GM21381 (cell line): ENCODE measurements around the gene PWP1.
"Not testable (repeated sequence)": the region's sequence is repeated elsewhere in the genome, so short reads cannot be mapped to it uniquely, and the experiment has no call there.

Experiments
- ATAC-seq: cut with Tn5 transposase; IDR thresholded peaks from one replicate; pipeline ENCODE4 v1.9.1; 2021; ENCODE audit warnings: mild to moderate bottlenecking, moderate library complexity; ENCODE audit not compliant: unreplicated experiment

Gene PWP1

GRCh38 chr12:107667464-107667863, 18.1 kb upstream of the PWP1 start:
- ATAC-seq: no peak

DNA sequence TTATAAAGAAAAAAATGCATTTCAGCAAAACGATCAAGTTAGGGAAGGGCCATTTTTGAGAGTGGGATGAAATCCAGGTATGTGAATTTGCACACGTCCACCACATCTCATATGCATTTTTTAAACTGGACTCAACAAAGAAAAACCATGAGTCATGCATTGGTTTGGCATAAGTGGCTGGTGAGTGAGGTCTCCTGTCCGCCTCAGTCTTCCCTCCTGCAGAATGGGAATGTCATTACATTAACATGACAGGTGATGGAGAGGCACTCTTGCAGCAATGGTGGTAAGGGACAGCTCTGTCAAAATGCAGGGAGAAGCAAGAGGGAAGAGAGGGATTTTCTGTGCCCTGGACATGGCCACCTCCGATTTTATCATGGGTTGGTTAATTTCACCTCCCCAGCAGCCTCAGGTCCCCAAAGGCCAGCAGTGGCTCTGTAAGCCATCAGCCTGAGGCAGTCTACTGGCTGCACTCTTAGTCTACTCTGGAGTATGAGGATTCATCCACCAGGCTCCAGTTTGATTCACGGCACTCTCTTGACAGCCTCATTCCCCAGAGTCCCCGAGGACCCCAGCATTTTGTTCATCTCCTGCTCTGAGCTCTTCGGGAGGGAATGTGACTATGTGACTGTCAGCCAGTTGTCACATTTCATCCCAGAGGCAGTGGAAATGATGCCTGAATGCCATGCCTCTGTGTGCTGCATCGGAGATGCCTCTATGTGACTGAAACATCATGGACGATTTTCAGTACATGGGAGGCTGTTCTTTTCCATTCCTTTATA, 17.1 kb upstream of the PWP1 start:
- ATAC-seq: no peak

GRCh38 chr12:107669946-107670345, 15.7 kb upstream of the PWP1 start:
- ATAC-seq: no peak

DNA sequence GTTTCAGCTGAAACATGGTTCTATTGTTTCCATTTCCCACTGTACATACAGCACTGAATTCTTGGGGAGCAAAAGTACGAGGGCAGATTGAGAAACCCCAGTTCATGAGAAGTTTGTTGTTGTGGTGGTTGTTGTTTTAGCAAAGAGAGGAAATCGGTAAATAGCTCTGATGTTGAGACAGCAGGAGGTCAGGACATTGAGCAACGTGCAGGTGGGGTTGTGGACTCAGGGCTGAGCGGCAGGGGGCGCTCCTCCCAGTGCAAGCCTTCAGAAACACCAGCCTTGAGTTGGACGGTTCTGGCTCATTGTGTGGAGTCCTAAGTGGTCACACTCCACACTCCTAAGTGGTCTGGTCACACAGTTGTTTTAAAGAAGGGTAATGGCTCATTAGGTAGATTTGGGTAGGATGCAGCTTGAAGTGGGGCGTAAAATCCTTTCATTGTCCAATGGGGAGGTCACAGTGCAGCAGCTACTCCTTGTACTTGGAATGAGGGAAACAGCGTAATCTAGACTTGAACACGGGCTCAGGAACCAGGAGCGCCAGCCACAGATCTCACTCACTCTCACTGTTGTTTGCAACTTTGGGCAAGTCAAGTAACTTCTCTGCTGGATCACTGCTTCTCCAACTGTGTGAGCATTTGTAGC, 14.5 kb upstream of the PWP1 start:
- no peak for ATAC-seq

- no peak for ATAC-seq
Measured at GRCh38 chr12:107677671-107678070, 7.9 kb upstream of the PWP1 start.

DNA sequence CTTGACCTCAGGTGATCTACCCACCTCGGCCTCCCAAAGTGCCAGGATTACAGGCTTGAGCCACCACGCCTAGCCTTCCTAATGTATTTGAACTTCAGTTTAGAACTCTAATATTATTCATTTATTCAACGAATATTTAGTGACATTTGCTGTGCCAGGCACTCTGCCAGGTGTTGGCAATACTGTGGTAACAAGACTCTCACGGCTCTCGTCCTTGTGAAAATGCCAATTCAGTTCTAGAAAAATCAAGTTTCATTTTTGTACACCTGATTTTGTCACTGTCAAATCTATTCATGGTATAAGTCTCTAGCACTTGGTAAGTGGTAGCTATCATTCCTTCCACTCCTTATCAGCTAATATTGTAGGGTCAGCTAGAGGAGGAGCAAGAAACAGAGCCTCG, 6.3 kb upstream of the PWP1 start:
- ATAC-seq: no peak

- ATAC-seq: no peak
Measured at GRCh38 chr12:107681455-107681835, 4.2 kb upstream of the PWP1 start.

- no peak for ATAC-seq
Measured at GRCh38 chr12:107681836-107682820, 3.5 kb upstream of the PWP1 start.

GRCh38 chr12:107684029-107684795, 1.4 kb upstream of the PWP1 start:
- no peak for ATAC-seq

DNA sequence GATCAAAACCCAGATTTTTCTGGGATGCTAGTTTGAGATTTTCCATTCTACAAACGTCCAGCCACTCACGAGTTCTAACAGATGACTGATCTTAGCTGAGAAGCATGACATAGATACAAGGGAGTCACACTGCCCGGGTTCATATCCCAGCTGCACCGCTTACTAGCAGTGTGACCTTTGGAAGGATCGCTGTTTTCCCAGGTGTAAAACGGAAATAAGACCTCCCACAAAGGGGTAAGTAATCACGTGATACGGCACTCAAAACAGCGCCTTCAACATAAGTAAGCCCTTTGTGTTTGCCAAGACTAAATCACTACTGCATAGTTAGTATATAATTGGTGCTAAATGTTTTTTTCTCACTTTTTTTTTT, 624 bp upstream of the PWP1 start:
- no peak for ATAC-seq

GRCh38 chr12:107695772-107696171, 10.2 kb downstream of the PWP1 start:
- not testable (repeated sequence) for ATAC-seq

DNA sequence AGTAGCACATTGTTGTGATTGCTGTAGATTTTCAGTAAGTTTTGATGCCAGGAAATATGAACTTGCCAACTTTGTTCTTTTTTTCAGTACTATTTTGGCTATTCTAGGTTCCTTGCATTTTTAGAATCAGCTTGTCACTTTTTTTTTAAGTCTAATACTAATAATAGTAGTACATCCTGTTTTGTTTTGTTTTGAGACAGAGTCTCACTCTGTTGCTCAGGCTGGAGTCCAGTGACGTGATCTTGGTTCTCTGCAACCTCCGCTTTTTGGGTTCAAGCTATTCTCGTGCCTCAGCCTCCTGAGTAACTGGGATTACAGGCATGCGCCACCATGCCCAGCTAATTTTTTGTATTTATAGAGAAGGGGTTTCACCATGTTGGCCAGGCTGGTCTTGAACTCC, 16.5 kb downstream of the PWP1 start:
- no peak for ATAC-seq

DNA sequence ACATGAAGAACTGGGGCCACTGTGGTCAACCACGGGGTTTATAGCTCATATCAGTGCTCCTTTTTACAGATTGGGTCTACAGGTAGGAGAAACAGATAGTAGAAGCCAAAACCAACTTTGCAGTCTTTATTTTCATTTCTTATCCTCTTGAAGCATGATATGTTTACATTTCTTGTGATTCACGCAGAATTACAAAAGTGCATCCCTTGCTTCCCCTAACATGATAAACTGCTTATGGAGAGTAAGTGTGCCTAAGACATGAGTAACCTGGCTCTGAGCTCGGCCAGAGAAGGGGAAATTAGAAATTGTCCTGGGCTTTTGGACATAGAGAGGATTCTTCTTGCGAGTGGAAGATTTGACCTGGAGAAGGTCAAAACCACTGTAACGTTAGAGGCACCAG, 18.4 kb downstream of the PWP1 start:
- ATAC-seq: no peak

DNA sequence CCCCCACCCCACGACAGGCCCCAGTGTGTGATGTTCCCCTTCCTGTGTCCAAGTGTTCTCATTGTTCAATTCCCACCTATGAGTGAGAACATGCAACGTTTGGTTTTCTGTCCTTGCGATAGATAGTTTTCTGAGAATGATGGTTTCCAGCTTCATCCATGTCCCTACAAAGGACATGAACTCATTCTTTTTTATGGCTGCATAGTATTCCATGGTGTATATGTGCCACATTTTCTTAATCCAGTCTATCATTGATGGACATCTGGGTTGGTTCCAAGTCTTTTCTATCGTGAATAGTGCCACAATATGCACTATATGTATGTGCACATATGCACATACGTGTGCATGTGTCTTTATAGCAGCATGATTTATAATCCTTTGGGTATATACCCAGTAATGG, 19.9 kb downstream of the PWP1 start:
- not testable (repeated sequence) for ATAC-seq

DNA sequence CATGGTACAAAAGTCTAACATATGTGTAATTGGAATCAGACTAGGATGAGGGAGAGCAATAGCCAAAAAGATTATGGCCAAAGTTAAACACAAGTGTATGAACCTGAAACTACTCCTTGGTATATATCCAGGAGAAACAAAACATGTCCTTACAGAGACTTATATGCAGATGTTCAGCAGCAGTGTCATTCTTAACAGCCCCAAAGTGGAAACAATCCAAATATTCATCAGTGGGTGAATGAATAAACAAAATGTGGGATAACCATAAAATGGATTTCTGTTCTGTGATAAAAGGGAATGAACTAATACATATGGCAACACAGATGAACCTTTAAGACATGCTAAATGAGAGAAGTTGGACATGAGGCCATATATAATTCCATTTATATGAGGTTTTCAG, 30.2 kb downstream of the PWP1 start:
- ATAC-seq: no peak

DNA sequence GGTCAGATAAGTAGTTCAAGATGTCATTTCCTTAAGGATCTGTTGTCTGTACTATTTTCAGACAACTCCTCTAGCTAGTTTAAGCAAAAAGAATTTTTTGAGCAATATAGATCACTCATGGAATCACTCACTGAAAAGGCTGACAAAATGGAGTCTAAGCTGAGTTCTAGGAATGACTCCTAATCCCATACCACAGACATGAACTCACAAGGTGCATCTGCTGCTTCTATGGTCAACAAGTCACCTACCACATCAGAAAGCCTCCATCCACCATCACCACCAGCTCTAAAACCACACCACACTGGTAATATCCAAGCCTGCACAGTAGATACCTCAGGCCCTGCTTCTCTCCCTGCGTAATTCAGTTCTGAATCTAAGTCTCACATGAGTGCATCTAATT, 33.0 kb downstream of the PWP1 start:
- no peak for ATAC-seq

GRCh38 chr12:107727327-107727726, 41.7 kb downstream of the PWP1 start:
- ATAC-seq: not testable (repeated sequence)

DNA sequence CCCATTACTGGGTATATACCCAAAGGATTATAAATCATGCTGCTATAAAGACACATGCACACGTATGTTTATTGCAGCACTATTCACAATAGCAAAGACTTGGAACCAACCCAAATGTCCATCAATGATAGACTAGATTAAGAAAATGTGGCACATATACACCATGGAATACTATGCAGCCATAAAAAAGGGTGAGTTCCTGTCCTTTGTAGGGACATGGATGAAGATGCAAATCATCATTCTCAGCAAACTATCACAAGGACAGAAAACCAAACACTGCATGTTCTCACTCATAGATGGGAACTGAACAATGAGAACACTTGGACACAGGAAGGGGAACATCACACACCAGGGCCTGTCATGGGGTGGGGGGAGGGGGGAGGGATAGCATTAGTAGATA, 42.1 kb downstream of the PWP1 start:
- not testable (repeated sequence) for ATAC-seq

DNA sequence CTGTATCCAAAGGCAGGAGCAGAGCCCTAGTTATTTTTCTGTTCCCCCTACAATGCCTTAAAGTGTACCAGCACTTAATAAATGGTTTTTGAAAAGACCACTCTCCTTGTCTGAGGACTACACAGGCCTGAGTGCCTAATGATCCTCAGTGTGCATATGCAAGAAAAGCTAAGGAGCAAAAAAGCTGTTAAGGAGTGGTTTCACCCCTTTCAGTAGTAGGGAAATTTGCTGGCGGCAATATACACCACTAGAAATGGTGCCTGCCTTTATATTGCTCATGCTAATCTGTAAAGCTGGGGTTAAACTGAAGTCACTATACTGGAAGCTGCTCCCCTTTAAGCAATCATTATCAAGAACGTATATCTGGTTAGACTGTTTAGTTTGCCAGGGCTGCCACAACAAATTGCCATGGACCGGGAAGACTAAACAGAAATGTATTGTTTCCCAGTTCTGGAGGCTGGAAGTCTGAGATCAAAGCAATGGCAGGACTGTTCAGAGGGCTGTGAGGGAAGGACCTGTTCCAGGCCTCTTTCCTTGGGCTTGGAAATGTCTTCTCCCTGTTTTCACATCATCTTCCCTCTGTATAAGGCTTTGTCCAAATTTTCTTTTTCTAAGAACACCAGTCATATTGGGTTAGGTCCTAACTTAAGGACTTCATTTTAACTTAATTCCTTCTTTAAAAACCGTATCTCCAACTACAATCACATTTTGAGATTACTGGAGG, 45.2 kb downstream of the PWP1 start:
- no peak for ATAC-seq

- no peak for ATAC-seq
Measured at GRCh38 chr12:107731366-107731765, 45.8 kb downstream of the PWP1 start.
